Measurements from ENCODE around the gene CYLC1. TPM values are rescaled to one million over a fixed set of nuclear protein-coding genes. Genes with fewer than 3 reads are reported as not detected.

CYLC1 gene
- total RNA-seq, 3 donors from 2014 or later (not counting 1 experiment from before 2014, with no cell fraction given), result not detected

DNA sequence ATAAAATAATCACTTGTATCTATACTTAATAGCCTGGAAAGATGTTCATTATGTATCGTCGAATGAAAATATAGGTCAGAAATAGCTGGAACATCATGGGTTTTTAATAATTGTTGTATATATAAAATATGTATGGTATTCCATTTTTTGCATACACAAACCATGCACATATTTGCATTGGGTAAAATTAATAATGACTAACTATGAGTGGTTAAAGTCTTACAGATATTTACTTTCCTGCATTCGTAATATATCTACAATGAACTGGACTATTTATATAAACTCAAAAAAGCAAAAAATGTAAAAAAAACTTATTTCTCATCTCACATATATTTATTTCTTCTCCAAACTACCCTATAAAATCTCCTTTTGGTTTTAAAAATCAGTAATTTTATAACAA, 46.0 kb downstream of the CYLC1 start:
- no peak overlapping the region for H3K27ac Mint-ChIP-seq
- H3K4me3 Mint-ChIP-seq, result no peak overlapping the region
- H3K4me1 Mint-ChIP-seq, result no peaks in the 10 kb centered on the region
- no peaks in the 10 kb centered on the region for H3K9me3 ChIP-seq (ENCODE audit: control insufficient read depth, insufficient read depth, low read length)
- H3K4me1 ChIP-seq (ENCODE audit: control insufficient read depth, insufficient read depth, low read length), result no peaks in the 10 kb centered on the region
- no peak for DNase-seq
- intact Hi-C loops (cut with micrococcal nuclease), result no loop called here
- ATAC-seq, result no peak
- no CpG with 5 or more reads among the region's 3 CpGs for WGBS (ENCODE audit: insufficient coverage)
- TF ChIP-seq, protein P1, sequence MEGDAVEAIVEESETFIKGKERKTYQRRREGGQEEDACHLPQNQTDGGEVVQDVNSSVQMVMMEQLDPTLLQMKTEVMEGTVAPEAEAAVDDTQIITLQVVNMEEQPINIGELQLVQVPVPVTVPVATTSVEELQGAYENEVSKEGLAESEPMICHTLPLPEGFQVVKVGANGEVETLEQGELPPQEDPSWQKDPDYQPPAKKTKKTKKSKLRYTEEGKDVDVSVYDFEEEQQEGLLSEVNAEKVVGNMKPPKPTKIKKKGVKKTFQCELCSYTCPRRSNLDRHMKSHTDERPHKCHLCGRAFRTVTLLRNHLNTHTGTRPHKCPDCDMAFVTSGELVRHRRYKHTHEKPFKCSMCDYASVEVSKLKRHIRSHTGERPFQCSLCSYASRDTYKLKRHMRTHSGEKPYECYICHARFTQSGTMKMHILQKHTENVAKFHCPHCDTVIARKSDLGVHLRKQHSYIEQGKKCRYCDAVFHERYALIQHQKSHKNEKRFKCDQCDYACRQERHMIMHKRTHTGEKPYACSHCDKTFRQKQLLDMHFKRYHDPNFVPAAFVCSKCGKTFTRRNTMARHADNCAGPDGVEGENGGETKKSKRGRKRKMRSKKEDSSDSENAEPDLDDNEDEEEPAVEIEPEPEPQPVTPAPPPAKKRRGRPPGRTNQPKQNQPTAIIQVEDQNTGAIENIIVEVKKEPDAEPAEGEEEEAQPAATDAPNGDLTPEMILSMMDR (IDR thresholded peaks at IDR 0.05), result no peak
- H3K4me3 ChIP-seq (ENCODE audit: low read length), result no peak overlapping the region
- no peaks in the 10 kb centered on the region for H3K36me3 Mint-ChIP-seq
- no peaks in the 10 kb centered on the region for H3K27me3 ChIP-seq (ENCODE audit: control insufficient read depth, insufficient read depth, low read length)
- H3K36me3 ChIP-seq (ENCODE audit: control insufficient read depth, insufficient read depth, low read length), result no peaks in the 10 kb centered on the region
- H3K27me3 Mint-ChIP-seq (ENCODE audit: low read depth in 2 of 2), result no peaks in the 10 kb centered on the region
- H3K9me3 Mint-ChIP-seq, result peaks cover 0 to 3% of the 10 kb centered on the region in 2 donors
- no peak overlapping the region for H3K27ac ChIP-seq (ENCODE audit: low read length)

DNA sequence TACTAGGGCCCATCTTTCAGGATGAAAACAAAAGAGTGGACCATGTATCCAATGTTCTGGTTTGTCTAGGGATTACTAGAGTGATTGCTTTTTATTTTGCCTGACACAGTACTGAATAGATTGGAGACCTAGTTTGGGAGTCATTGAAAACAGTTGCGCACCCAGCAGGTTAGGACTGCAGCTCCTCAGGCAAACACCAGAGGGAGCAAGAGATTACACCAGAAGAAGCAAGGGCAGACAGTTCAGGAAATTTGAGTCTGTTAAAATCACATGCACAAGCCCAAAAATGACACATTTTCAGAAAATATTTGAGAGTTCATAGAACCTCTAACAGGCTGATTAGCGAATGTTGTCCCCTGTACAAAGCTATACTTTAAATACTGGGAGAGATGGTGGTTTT, 55.6 kb downstream of the CYLC1 start:
- Mint-ChIP-seq H3K4me1 (no peaks in the 10 kb centered on the region), H3K36me3 (no peaks in the 10 kb centered on the region), H3K4me3 (no peak overlapping the region), H3K9me3 (peaks cover 0 to 3% of the 10 kb centered on the region in 2 donors), H3K27me3 (ENCODE audit: low read depth in 2 of 2) (no peaks in the 10 kb centered on the region), H3K27ac (no peak overlapping the region)
- no peak for ATAC-seq
- H3K9me3 ChIP-seq (ENCODE audit: control insufficient read depth, insufficient read depth, low read length), result no peaks in the 10 kb centered on the region
- no peak overlapping the region for H3K27ac ChIP-seq (ENCODE audit: low read length)
- TF ChIP-seq, protein P1 (IDR thresholded peaks at IDR 0.05), result no peak
- H3K36me3 ChIP-seq (ENCODE audit: control insufficient read depth, insufficient read depth, low read length), result no peaks in the 10 kb centered on the region
- H3K4me1 ChIP-seq (ENCODE audit: control insufficient read depth, insufficient read depth, low read length), result no peaks in the 10 kb centered on the region
- intact Hi-C loops (cut with micrococcal nuclease), result no loop called here
- no peak overlapping the region for H3K4me3 ChIP-seq (ENCODE audit: low read length)
- WGBS (ENCODE audit: insufficient coverage), result 43% methylated on average over 1 of the region's 2 CpGs
- no peak for DNase-seq
- H3K27me3 ChIP-seq (ENCODE audit: control insufficient read depth, insufficient read depth, low read length), result no peaks in the 10 kb centered on the region

- H3K27ac ChIP-seq (ENCODE audit: low read length), result no peak overlapping the region
- DNase-seq (no peak), ATAC-seq (no peak)
- no peaks in the 10 kb centered on the region for H3K4me1 ChIP-seq (ENCODE audit: control insufficient read depth, insufficient read depth, low read length)
- TF ChIP-seq, protein P1 (IDR thresholded peaks at IDR 0.05), result no peak
- H3K36me3 ChIP-seq (ENCODE audit: control insufficient read depth, insufficient read depth, low read length), result no peaks in the 10 kb centered on the region
- no peak overlapping the region for H3K27ac Mint-ChIP-seq
- H3K36me3 Mint-ChIP-seq, result no peaks in the 10 kb centered on the region
- H3K4me1 Mint-ChIP-seq, result no peaks in the 10 kb centered on the region
- intact Hi-C loops (cut with micrococcal nuclease), result no loop called here
- H3K4me3 ChIP-seq (ENCODE audit: low read length), result no peak overlapping the region
- peaks cover 2 to 6% of the 10 kb centered on the region in 2 donors for H3K9me3 Mint-ChIP-seq
- H3K9me3 ChIP-seq (ENCODE audit: control insufficient read depth, insufficient read depth, low read length), result no peaks in the 10 kb centered on the region
- no peaks in the 10 kb centered on the region for H3K27me3 ChIP-seq (ENCODE audit: control insufficient read depth, insufficient read depth, low read length)
- H3K4me3 Mint-ChIP-seq, result no peak overlapping the region
- WGBS (ENCODE audit: insufficient coverage), result 63% methylated on average over 2 of the region's 2 CpGs
- no peaks in the 10 kb centered on the region for H3K27me3 Mint-ChIP-seq (ENCODE audit: low read depth in 2 of 2)
These were observed 73.3 kb downstream of the CYLC1 start for GRCh38 chrX:83934220-83934619.

Data from natural killer cell (primary cell).